Activated CD8-positive, alpha-beta T cell treated with anti-CD3 and anti-CD28 coated beads for 36 hours (primary cell): ENCODE results near the gene TBL1Y. TPM values are rescaled to one million over a fixed set of nuclear protein-coding genes. Genes with fewer than 3 reads are reported as not detected.
"Not testable (repeated sequence)": the region's sequence is repeated elsewhere in the genome, so short reads cannot be mapped to it uniquely, and the experiment has no call there.

Experiments
- ATAC-seq: fragments of 200-7000 bp; cut with Tn5 transposase; one replicate; pipeline ENCODE4 v1.10.0; 2021; ENCODE audit warnings: mild to moderate bottlenecking, moderate library complexity
- CTCF ChIA-PET: fragments of 350-600 bp; sonication (Branson Sonifier 250); formaldehyde crosslinking; loops from one replicate; lab custom pipeline; 2021; ENCODE audit warnings: antibody characterized with exemption; lab: Charles Lee
- POLR2A ChIA-PET: fragments of 350-600 bp; sonication (Branson Sonifier 250); formaldehyde crosslinking; loops from one replicate; lab custom pipeline; 2021; ENCODE audit warnings: antibody characterized with exemption; lab: Charles Lee
- DNase-seq: peaks from one replicate; pipeline ENCODE4 v3.0.0-alpha.2; 2020
- H3K27ac Mint-ChIP-seq: one replicate; pipeline ENCODE4 v1.8.0; 2021; ENCODE audit warnings: mild to moderate bottlenecking, mixed read lengths
- H3K27me3 Mint-ChIP-seq: one replicate; pipeline ENCODE4 v1.8.0; 2021; ENCODE audit warnings: mixed read lengths
- H3K36me3 Mint-ChIP-seq: one replicate; pipeline ENCODE4 v1.8.0; 2021; ENCODE audit warnings: low read depth, mixed read lengths
- H3K4me1 Mint-ChIP-seq: one replicate; pipeline ENCODE4 v1.8.0; 2021; ENCODE audit warnings: low read depth, mixed read lengths
- H3K4me3 Mint-ChIP-seq: one replicate; pipeline ENCODE4 v1.8.0; 2021; ENCODE audit warnings: mild to moderate bottlenecking, moderate library complexity, mixed read lengths
- H3K9me3 Mint-ChIP-seq: one replicate; pipeline ENCODE4 v1.8.0; 2021; ENCODE audit warnings: mixed read lengths
- intact Hi-C: fragments of 100-400 bp; cut with micrococcal nuclease; formaldehyde crosslinking; loops from one replicate; pipeline ENCODE4 v1.10.0; 2022
- total RNA-seq, 2 experiments: library from RNA; stranded (reverse); gene quantifications; one replicate each; pipeline ENCODE4 v1.2.3, GENCODE V29; 2021
- TF ChIP-seq, protein P1 (sequence below): fragments of 200-600 bp; IDR thresholded peaks from one replicate; pipeline ENCODE4 v1.8.0; 2022; ENCODE audit warnings: antibody characterized with exemption, mild to moderate bottlenecking

TBL1Y gene
- total RNA-seq, 2 experiments from 2014 or later, result 0.11 TPM; not detected in 1

DNA sequence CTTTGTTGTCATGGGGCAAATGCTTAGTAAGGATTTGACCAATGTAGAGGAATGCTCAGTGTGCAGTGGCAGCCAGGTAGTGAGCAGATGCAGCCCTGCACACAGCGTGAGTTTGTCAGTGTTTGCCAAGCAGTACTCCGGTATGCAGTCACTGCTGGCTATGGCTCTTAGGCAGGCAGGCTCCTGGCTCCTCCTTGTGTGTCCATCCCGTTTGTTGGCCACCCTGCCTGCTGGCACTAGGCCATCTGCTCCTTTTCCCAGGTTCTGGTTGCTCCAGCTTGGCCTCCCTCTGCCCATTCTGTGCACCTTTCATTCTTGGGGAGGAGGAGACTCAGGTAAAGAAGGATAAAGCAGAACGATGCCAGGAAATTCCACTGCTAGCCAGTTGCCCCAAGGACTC lies 106.0 kb downstream of the TBL1Y start:
- ATAC-seq (no peak), DNase-seq (no peak)
- ChIA-PET POLR2A (no interaction called here), CTCF (no interaction called here)
- Mint-ChIP-seq H3K27ac (no peak overlapping the region), H3K4me3 (no peak overlapping the region), H3K36me3 (no peaks in the 10 kb centered on the region), H3K4me1 (no peaks in the 10 kb centered on the region), H3K27me3 (no peaks in the 10 kb centered on the region), H3K9me3 (no peaks in the 10 kb centered on the region)
- TF ChIP-seq, protein P1, sequence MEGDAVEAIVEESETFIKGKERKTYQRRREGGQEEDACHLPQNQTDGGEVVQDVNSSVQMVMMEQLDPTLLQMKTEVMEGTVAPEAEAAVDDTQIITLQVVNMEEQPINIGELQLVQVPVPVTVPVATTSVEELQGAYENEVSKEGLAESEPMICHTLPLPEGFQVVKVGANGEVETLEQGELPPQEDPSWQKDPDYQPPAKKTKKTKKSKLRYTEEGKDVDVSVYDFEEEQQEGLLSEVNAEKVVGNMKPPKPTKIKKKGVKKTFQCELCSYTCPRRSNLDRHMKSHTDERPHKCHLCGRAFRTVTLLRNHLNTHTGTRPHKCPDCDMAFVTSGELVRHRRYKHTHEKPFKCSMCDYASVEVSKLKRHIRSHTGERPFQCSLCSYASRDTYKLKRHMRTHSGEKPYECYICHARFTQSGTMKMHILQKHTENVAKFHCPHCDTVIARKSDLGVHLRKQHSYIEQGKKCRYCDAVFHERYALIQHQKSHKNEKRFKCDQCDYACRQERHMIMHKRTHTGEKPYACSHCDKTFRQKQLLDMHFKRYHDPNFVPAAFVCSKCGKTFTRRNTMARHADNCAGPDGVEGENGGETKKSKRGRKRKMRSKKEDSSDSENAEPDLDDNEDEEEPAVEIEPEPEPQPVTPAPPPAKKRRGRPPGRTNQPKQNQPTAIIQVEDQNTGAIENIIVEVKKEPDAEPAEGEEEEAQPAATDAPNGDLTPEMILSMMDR, result no peak
- intact Hi-C loops, result no loop called here

DNA sequence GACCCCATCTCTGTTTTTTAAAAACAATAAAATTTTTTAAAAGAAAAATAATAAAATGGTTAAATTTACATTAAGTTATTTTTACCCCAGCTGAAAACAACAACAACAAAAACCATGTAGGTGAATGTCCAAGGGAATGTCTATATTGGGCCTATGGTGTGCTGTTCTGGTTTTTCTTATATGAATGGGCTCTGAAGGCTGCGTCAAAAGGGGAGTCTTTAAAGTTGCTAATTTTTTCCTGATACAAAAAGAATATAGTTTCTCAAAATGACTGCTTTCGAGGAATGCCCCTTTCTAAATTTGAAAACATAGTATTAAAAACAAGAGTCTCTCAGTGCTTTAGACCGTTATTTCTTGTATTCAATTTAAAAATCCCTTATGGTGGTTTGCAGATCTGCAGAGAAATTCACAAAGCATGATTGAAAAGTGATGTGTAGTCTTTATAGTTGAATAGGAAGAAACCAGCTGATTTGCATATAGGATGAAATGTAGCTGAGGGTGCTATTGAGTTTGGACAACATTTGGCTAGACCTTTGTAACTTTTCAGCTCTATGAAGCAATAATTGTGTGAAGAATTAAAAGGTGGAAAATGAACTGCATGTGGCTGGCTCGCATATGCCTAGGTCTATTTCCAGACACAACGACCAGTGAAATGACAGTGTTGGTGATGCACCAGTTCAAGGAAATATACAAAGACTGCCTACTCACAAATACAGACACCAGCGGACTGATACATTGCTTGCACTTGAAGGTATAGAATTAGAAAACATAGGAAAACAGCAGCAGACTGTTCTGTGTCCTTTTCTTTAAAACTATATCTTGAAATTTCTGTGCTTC lies 107.0 kb downstream of the TBL1Y start:
- ChIA-PET CTCF (no interaction called here), POLR2A (no interaction called here)
- intact Hi-C loops, result no loop called here
- TF ChIP-seq, protein P1, result no peak
- H3K9me3 Mint-ChIP-seq, result no peaks in the 10 kb centered on the region
- H3K4me3 Mint-ChIP-seq, result no peak overlapping the region
- ATAC-seq (no peak), DNase-seq (no peak)
- no peaks in the 10 kb centered on the region for H3K4me1 Mint-ChIP-seq
- no peak overlapping the region for H3K27ac Mint-ChIP-seq
- H3K27me3 Mint-ChIP-seq, result no peaks in the 10 kb centered on the region
- H3K36me3 Mint-ChIP-seq, result no peaks in the 10 kb centered on the region

DNA sequence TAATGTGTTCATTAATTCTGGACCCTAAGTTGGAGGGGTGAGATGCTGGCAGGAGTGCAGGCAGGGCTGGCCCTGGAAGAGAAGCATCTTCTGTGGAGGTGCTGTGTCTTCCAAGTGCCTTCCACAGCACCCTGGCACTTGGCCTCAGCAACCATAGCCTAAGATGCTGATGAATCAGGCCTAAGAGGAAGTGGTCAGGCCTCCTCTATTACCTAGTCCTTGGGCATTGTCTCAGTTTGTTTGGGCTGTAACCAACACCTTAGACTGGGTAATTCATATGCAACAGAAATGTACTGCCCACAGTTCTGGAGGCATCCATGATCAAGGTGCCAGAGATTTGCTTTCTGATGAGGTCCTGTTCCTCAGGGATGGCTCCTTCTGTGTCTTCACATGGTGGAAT lies 128.5 kb downstream of the TBL1Y start:
- DNase-seq, result no peak
- Mint-ChIP-seq H3K4me1 (no peaks in the 10 kb centered on the region), H3K36me3 (no peaks in the 10 kb centered on the region), H3K27ac (no peak overlapping the region), H3K27me3 (no peaks in the 10 kb centered on the region), H3K4me3 (no peak overlapping the region), H3K9me3 (no peaks in the 10 kb centered on the region)
- intact Hi-C loops, result no loop called here
- ChIA-PET CTCF (no interaction called here), POLR2A (no interaction called here)
- ATAC-seq, result no peak
- TF ChIP-seq, protein P1, result no peak

DNA sequence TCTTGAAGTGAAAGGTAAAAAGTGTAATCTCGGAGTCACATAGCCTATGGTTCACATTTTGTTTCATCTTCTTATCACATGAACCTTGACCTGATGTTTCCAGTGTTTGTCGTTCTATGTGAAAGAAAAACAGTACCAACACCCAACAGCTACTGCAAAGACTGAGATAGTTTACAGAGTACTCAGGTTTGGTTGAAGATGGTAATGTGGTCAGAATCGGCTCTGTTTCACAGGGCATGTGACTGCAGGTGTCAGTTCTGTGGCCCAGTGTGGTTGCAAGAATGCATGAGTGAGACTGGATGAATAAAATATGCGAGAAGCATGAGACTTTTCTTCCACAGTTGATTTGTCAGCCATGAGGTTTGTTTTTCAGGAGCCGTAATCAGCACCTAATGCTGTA lies 130.2 kb downstream of the TBL1Y start:
- Mint-ChIP-seq H3K4me1 (no peaks in the 10 kb centered on the region), H3K27ac (no peak overlapping the region), H3K9me3 (no peaks in the 10 kb centered on the region), H3K36me3 (no peaks in the 10 kb centered on the region), H3K27me3 (no peaks in the 10 kb centered on the region), H3K4me3 (no peak overlapping the region)
- ATAC-seq (peak; percentile 34), DNase-seq (no peak)
- TF ChIP-seq, protein P1, result no peak
- POLR2A ChIA-PET, result no interaction called here
- intact Hi-C loops, result no loop called here
- CTCF ChIA-PET, result no interaction called here

DNA sequence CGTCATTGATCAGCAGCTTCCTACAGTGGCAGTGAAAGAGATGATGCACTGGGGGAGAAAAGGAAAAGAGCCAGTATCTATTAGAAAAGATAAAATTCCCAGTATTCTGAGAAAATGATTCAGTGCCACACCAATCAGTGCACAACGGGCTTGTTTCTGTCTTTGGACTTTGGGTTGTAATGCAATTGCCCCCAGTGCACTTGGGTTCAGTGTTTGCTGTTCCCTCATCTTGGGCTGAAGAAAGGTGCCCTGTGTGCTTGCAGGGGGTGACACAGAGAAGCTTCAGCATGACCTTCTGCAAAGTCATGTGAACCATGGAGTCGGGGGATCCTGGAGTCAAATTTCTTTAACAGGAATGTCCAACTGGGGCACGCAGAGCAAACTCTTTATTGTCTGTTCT lies 131.5 kb downstream of the TBL1Y start:
- no peaks in the 10 kb centered on the region for H3K9me3 Mint-ChIP-seq
- H3K4me3 Mint-ChIP-seq, result no peak overlapping the region
- no peak for ATAC-seq
- H3K27me3 Mint-ChIP-seq, result no peaks in the 10 kb centered on the region
- POLR2A ChIA-PET, result no interaction called here
- intact Hi-C loops, result no loop called here
- no peaks in the 10 kb centered on the region for H3K4me1 Mint-ChIP-seq
- H3K27ac Mint-ChIP-seq, result no peak overlapping the region
- no peak for DNase-seq
- TF ChIP-seq, protein P1, result no peak
- CTCF ChIA-PET, result no interaction called here
- H3K36me3 Mint-ChIP-seq, result no peaks in the 10 kb centered on the region

DNA sequence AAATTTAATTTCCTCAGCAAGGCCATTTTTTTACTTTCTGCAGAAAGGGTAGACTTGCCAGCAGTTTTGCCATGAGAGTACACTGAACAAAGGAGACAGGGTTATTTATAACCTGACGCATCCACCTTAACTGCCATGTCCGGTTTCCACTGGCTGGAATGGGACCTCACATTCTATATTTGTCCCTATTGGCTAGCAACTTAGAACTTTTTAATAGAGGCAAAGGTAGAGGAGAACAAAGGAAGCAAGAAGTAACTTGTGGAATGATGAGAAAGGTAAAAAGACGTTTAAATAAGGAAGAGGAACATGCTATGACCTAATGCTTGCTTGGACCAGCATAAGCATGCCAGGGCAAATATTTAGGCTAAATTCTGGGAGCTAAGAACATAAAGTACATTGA lies 142.0 kb downstream of the TBL1Y start:
- DNase-seq, H3K4me1 Mint-ChIP-seq, POLR2A ChIA-PET, CTCF ChIA-PET, H3K4me3 Mint-ChIP-seq, ATAC-seq, intact Hi-C loops, H3K27me3 Mint-ChIP-seq, H3K36me3 Mint-ChIP-seq, H3K27ac Mint-ChIP-seq, H3K9me3 Mint-ChIP-seq: not testable (repeated sequence)
